Activated gamma-delta T cell (primary cell): ENCODE data around the gene HOXA13.

Source experiments
- DNase-seq: peaks from one replicate; lab custom pipeline; 2025; lab: John Stamatoyannopoulos, UW

HOXA13 gene

GRCh38 chr7:27148031-27148755 is 51.7 kb downstream of the HOXA13 start:
- no peak for DNase-seq

GRCh38 chr7:27147199-27148030 is 52.5 kb downstream of the HOXA13 start, which contains the start of gene HOXA6:
Gene HOXA6 (minus strand): TSS chr7:27147774. CDS start chr7:27147749, 25 bp downstream.
- DNase-seq, result no peak

- DNase-seq, result no peak
Measured at GRCh38 chr7:27146491-27147198, 53.2 kb downstream of the HOXA13 start.

- DNase-seq, result no peak
Measured at GRCh38 chr7:27145914-27146412, 53.9 kb downstream of the HOXA13 start.

GRCh38 chr7:27145165-27145913 is 54.6 kb downstream of the HOXA13 start:
- no peak for DNase-seq

- no peak for DNase-seq
Measured at GRCh38 chr7:27144781-27145164, 55.1 kb downstream of the HOXA13 start.
